Stomach (tissue), 4 donors: ENCODE data around the gene NAV2.

Experiments used
- EP300 ChIP-seq: sonication (generic); formaldehyde crosslinking; IDR thresholded peaks from one replicate; pipeline ENCODE4 v1.6.1; 2017; ENCODE audit warnings: antibody characterized with exemption
- POLR2A ChIP-seq, 4 donors: fragments of 450-650 bp; IDR thresholded peaks; one replicate each; pipeline ENCODE4 v1.6.1; 2016; ENCODE audit warnings: antibody characterized with exemption in 4 of 4, control low read depth in 2 of 4, mild to moderate bottlenecking in 1 of 4, moderate library complexity in 1 of 4
- POLR2AphosphoS5 ChIP-seq, 3 donors: sonication (generic); formaldehyde crosslinking; IDR thresholded peaks; one replicate each; pipeline ENCODE4 v1.6.1; 2016; ENCODE audit warnings: antibody characterized with exemption in 3 of 3
- TF ChIP-seq, protein P1 (sequence below), 7 experiments: fragments of 450-650 bp in 4 of 7; fragments of 200-600 bp in 3 of 7; sonication (generic) in 3 of 7; IDR thresholded peaks; one replicate each; pipeline ENCODE4 v1.5.1; 2016 to 2019; ENCODE audit warnings: antibody characterized with exemption in 7 of 7, control low read depth in 2 of 7, mild to moderate bottlenecking in 1 of 7

DNA sequence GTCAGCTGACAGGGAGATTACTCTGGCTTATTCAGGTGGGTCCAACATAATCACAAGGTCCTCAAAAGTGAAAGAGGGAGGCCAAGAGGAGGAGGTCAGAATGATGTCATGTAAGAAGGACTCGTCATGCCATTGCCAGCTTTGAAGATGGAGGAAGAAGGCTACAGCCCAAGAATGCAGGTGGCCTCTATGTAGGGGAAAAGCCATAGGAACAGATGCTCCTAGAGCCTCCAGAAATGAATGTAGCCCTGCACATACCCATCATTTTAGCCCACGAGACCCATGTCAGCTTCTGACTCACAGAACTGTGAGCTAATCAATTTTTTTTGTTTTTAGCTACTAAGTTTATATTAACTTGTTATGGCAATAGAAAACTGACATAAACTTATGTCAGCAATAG, 276.6 kb downstream of the NAV2 start:
- TF ChIP-seq POLR2A (IDR thresholded peaks at IDR 0.05): no peak
- TF ChIP-seq, protein P1, sequence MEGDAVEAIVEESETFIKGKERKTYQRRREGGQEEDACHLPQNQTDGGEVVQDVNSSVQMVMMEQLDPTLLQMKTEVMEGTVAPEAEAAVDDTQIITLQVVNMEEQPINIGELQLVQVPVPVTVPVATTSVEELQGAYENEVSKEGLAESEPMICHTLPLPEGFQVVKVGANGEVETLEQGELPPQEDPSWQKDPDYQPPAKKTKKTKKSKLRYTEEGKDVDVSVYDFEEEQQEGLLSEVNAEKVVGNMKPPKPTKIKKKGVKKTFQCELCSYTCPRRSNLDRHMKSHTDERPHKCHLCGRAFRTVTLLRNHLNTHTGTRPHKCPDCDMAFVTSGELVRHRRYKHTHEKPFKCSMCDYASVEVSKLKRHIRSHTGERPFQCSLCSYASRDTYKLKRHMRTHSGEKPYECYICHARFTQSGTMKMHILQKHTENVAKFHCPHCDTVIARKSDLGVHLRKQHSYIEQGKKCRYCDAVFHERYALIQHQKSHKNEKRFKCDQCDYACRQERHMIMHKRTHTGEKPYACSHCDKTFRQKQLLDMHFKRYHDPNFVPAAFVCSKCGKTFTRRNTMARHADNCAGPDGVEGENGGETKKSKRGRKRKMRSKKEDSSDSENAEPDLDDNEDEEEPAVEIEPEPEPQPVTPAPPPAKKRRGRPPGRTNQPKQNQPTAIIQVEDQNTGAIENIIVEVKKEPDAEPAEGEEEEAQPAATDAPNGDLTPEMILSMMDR (IDR thresholded peaks at IDR 0.05): no peak
- no peak for TF ChIP-seq POLR2AphosphoS5 (IDR thresholded peaks at IDR 0.05)
- no peak for TF ChIP-seq EP300
